ENCODE data around the gene FLOT2.

GRCh38 chr17:28926786-28927185 lies 29.3 kb upstream of the FLOT2 start:
- TF ChIP-seq EZH2 (optimal IDR thresholded peaks at IDR 0.05; ENCODE audit: low read depth, low read length): no peak
- no peak for TF ChIP-seq CTCF (IDR thresholded peaks at IDR 0.05; ENCODE audit: low read length)
- TF ChIP-seq EZH2phosphoT487 (IDR thresholded peaks at IDR 0.05; ENCODE audit: low read length): no peak
